HUES48 (cell line): ENCODE data around the gene DOCK9.

Experiments used
- H3K27ac ChIP-seq: one replicate; pipeline ENCODE4 v1.7.0; 2013; ENCODE audit warnings: low read depth, low read length, inconsistent platforms
- H3K27me3 ChIP-seq: 2 replicates; pipeline ENCODE4 v1.6.1; 2013; ENCODE audit warnings: mild to moderate bottlenecking, low read length; ENCODE audit not compliant: control insufficient read depth, insufficient read depth
- H3K36me3 ChIP-seq: 2 replicates; pipeline ENCODE4 v1.6.1; 2013; ENCODE audit warnings: low read length; ENCODE audit not compliant: control insufficient read depth, insufficient read depth
- H3K4me1 ChIP-seq: 2 replicates; pipeline ENCODE4 v1.6.1; 2013; ENCODE audit warnings: mild to moderate bottlenecking, low read length; ENCODE audit not compliant: control insufficient read depth, insufficient read depth
- H3K4me3 ChIP-seq: 2 replicates; pipeline ENCODE4 v1.5.1; 2013; ENCODE audit warnings: mild to moderate bottlenecking, low read depth, low read length
- H3K9ac ChIP-seq: 2 replicates; pipeline ENCODE4 v1.6.1; 2013; ENCODE audit warnings: mild to moderate bottlenecking, low read depth, low read length, moderate library complexity
- H3K9me3 ChIP-seq: 2 replicates; pipeline ENCODE4 v1.6.1; 2013; ENCODE audit warnings: low read length; ENCODE audit not compliant: control insufficient read depth, insufficient read depth

The DOCK9 gene

DNA sequence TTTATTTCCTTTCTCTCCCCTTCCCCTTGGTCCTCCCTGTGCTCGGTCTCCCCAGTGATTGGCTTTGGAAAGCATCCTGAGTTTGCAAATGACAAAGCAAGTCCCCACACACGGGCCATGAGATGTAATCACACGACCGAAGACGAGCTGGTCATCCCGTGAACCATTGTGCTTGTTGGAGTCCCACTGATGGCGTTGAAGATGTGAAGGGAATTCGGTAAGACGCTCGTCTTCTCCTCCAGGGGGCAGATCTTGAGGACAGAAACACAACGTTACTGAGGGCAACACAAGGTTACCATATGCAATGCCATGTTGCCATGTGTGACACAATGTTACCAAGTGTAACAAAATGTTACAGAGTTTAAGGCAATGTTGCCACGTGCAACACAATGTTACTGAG, 183.4 kb downstream of the DOCK9 start:
- H3K27me3 ChIP-seq, result no peaks in the 10 kb centered on the region
- H3K4me1 ChIP-seq, result no peaks in the 10 kb centered on the region
- no peak overlapping the region for H3K4me3 ChIP-seq
- H3K9me3 ChIP-seq, result no peaks in the 10 kb centered on the region
- no peak overlapping the region for H3K27ac ChIP-seq
- no peak overlapping the region for H3K9ac ChIP-seq
- H3K36me3 ChIP-seq, result no peaks in the 10 kb centered on the region

DNA sequence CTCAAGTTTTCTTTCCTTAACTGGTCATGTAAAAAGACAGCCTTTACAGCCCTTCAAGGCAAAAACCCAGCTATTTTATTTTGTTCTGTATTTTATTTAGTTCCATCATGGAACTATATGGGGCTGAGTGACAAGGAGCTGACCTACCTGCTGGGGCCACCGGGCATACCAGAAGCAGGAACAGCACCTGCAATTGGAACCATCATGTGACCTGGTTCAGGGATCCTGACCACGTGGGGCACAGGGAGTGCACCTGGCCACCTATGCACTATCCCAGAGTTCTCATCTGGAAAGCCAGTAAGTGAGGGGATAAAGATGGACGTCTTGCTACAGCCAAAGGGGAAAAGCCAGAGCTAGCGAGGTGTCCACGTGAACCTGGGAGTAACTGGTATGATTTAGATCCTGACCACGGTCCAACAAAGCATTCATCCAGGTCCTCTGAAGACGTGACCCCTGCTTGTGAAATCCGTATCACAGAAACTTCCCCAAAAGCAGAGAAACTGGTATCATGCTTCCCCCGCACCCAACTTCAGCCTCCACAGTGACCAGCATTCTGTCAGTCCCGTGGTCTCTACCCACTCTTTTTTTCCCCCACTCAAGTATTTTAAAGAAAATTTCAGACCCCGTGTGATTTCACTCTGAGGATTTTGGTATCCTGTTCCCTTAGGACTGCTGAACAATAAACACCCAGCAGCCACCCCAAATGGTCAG, 184.9 kb downstream of the DOCK9 start:
- Histone ChIP-seq H3K27ac (no peak overlapping the region), H3K27me3 (no peaks in the 10 kb centered on the region), H3K9me3 (no peaks in the 10 kb centered on the region), H3K36me3 (no peaks in the 10 kb centered on the region), H3K4me1 (no peaks in the 10 kb centered on the region), H3K4me3 (no peak overlapping the region), H3K9ac (no peak overlapping the region)

DNA sequence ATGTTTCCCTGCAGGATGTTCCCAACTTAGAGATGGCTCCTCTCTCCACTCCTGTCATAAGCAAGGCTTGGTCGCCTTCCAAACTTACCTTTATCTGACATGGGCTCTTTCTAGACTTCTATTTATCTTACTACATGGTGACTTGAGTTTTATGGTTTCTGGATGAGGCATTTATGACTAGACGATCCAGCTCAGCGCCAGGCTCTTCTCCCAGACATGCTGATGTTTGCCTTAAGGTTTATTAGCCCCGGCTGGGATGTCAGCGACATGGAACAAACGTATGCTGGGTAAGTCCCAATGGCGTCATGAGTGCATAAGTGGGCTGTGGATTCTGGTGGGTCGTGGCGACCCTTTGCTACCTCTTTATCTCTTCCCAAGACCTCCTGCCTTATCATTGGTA, 185.5 kb downstream of the DOCK9 start:
- Histone ChIP-seq H3K9ac (no peak overlapping the region), H3K27ac (no peak overlapping the region), H3K4me1 (no peaks in the 10 kb centered on the region), H3K9me3 (no peaks in the 10 kb centered on the region), H3K36me3 (no peaks in the 10 kb centered on the region), H3K27me3 (no peaks in the 10 kb centered on the region), H3K4me3 (no peak overlapping the region)

DNA sequence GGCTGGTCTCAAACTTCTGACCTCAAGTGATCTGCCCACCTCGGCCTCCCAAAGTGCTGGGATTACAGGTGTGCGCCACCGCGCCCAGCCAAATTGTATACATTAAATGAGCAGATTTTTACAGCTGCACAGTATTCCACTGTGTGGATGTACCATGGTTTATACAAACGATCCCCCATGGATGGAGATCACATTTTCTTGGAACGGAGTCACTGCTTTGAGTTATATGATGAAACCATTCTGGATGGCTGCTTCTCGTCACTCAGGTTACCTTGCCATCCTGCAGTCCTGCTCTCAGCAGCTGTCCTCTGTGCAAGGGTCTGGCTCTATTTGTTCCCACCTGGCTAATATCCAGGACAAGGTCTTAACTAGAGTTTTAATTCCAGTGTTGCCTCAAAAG, 186.3 kb downstream of the DOCK9 start:
- Histone ChIP-seq H3K36me3 (no peaks in the 10 kb centered on the region), H3K9me3 (no peaks in the 10 kb centered on the region)

DNA sequence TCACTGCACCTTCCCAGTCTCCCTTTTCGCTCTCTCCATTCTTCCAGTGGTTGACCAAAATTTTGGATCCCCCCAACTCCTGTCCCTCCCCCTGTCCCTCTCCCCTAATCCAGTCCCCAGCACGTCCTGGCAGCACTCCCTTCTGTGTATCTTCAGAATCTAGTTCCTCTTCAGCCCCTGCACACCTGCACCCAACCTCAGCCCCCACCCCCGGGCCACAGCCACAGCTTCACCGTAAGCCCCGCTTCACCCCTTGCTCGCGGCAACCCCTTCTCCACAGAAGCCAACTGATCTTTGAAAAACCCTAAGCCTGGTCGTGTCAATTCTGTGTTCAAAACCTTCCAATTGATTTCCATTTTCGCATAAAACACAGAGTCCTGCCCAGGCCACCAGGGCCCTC, 189.9 kb downstream of the DOCK9 start:
- H3K9ac ChIP-seq, result no peak overlapping the region
- no peaks in the 10 kb centered on the region for H3K36me3 ChIP-seq
- no peak overlapping the region for H3K27ac ChIP-seq
- H3K27me3 ChIP-seq, result no peaks in the 10 kb centered on the region
- H3K4me1 ChIP-seq, result no peaks in the 10 kb centered on the region
- no peak overlapping the region for H3K4me3 ChIP-seq
- no peaks in the 10 kb centered on the region for H3K9me3 ChIP-seq

More for the DNA sequence above, 186.3 kb downstream of the DOCK9 start:
- no peaks in the 10 kb centered on the region for H3K27me3 ChIP-seq
- H3K9ac ChIP-seq, result no peak overlapping the region
- no peaks in the 10 kb centered on the region for H3K4me1 ChIP-seq
- no peak overlapping the region for H3K27ac ChIP-seq
- H3K4me3 ChIP-seq, result no peak overlapping the region

DNA sequence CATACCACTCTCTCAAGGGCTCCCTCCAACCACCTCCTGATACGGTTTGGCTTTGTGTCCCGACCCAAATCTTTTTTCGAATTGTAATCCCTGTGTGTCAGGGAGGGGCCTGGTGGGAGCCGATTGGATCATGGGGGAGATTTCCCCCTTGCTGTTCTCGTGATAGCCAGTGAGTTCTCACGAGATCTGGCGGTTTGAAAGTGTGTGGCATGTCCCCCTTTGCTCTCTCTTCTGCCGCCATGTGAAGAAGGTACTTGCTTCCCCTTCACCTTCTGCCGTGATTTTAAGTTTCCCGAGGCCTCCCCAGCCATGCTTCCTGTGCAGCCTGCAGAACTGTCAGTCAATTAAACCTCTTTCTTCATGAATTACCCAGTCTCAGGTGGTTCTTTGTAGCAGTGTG, 190.7 kb downstream of the DOCK9 start:
- no peaks in the 10 kb centered on the region for H3K27me3 ChIP-seq
- H3K36me3 ChIP-seq, result no peaks in the 10 kb centered on the region
- H3K9me3 ChIP-seq, result no peaks in the 10 kb centered on the region
- H3K4me1 ChIP-seq, result no peaks in the 10 kb centered on the region
- no peak overlapping the region for H3K4me3 ChIP-seq
- H3K27ac ChIP-seq, result no peak overlapping the region
- H3K9ac ChIP-seq, result no peak overlapping the region

DNA sequence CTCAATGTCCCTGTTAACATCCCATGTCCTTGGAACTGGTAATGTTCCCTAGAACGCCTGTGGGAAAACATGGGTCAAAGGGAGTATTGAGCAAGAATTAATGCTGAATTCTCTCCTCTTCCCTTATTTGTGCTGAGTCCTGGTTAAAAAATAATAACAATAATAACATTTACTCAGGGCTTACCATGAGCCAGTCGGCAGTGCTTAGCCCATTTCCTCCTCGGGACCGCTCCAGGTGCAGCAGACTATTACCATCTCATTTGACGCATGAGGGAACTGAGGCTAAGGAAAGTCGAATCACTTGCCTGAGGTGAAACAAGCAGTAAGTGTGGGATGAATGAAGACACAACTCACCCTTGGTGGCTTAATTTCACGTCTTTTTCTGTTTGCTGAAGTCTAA, 191.8 kb downstream of the DOCK9 start:
- no peak overlapping the region for H3K4me3 ChIP-seq
- H3K9ac ChIP-seq, result no peak overlapping the region
- no peak overlapping the region for H3K27ac ChIP-seq
- H3K9me3 ChIP-seq, result 0 out of 2 replicates have a peak, but pooled peaks cover 1% of the 10 kb centered on the region
- no peaks in the 10 kb centered on the region for H3K27me3 ChIP-seq
- no peaks in the 10 kb centered on the region for H3K4me1 ChIP-seq
- no peaks in the 10 kb centered on the region for H3K36me3 ChIP-seq

DNA sequence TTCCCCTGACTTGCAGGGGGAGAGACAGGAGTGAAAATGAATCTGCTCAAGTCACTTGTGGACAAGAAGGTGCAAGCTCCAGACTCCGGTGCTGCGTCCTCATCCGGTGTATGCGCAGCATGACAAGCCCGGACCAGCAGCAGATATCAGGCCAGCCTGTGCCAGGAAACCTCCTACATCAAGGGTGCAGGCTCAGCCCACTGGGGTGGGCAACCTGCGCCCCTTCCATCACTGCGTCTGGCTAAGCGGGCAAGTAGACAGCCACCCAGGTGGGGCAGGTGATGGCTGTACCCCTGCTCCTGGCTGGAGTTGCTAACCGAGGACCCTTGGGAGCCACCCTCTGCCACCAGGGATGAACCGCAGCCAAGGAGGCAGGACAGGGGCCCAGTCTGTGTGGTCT, 192.5 kb downstream of the DOCK9 start:
- no peaks in the 10 kb centered on the region for H3K36me3 ChIP-seq

DNA sequence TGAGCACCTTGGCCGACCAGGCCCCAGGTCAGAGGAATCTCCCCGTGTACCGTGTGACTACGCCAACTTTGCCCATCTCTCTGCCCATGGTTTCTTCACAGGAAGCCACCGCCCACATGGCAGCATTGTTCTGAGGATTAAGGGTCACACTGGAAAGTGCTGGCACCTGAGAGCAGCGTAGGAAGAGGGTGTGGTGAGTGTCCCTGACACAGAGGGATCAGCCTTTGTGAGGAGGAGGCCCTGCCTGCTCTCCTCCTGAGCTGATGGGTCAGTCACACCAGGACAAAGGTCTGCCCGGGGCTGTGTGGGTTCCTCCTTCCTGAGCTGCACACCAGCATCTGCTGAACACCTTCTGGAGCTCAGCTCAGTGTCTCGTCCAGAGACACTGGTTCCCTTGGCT, 193.2 kb downstream of the DOCK9 start:
- no peak overlapping the region for H3K9ac ChIP-seq
- no peak overlapping the region for H3K4me3 ChIP-seq
- no peaks in the 10 kb centered on the region for H3K27me3 ChIP-seq
- H3K36me3 ChIP-seq, result no peaks in the 10 kb centered on the region
- H3K27ac ChIP-seq, result no peak overlapping the region
- no peaks in the 10 kb centered on the region for H3K4me1 ChIP-seq
- 0 out of 2 replicates have a peak, but pooled peaks cover 2% of the 10 kb centered on the region for H3K9me3 ChIP-seq

More for the DNA sequence above, 192.5 kb downstream of the DOCK9 start:
- Histone ChIP-seq H3K9ac (no peak overlapping the region), H3K27ac (no peak overlapping the region), H3K9me3 (0 out of 2 replicates have a peak, but pooled peaks cover 2% of the 10 kb centered on the region), H3K27me3 (no peaks in the 10 kb centered on the region), H3K4me1 (no peaks in the 10 kb centered on the region), H3K4me3 (no peak overlapping the region)

DNA sequence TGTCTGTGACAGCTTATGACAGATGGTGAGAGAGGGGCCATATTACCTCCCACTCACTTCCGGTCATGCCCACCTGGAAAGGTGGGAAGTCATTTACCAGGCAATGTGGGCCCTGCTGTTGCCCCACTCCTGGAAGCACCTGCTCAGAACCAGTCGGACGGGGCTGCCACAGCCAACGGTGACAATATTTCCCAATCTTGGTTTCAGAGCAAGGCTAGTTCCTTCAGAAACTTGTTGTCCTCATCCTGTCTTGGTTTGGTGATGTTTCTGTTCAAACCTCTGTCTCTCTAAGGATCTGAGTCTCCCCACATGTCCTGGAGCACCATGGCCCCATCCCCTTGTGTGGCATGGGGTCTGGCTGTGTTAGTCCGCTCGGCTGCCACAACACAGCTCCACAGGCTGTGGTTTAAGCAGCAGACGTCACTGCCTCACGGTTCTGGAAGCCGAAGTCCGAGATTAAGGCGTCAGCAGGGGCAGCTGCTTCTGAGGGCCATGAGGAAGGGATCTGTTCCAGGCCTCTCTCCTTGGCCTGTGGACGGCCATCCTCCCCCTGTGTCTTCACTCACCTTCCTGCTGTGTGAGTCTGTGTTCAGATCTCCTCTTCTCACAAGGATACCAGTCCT, 193.9 kb downstream of the DOCK9 start:
- no peak overlapping the region for H3K4me3 ChIP-seq
- H3K27me3 ChIP-seq, result no peaks in the 10 kb centered on the region
- no peaks in the 10 kb centered on the region for H3K4me1 ChIP-seq
- H3K36me3 ChIP-seq, result no peaks in the 10 kb centered on the region
- H3K27ac ChIP-seq, result no peak overlapping the region
- H3K9ac ChIP-seq, result no peak overlapping the region
- H3K9me3 ChIP-seq, result 0 out of 2 replicates have a peak, but pooled peaks cover 2% of the 10 kb centered on the region

DNA sequence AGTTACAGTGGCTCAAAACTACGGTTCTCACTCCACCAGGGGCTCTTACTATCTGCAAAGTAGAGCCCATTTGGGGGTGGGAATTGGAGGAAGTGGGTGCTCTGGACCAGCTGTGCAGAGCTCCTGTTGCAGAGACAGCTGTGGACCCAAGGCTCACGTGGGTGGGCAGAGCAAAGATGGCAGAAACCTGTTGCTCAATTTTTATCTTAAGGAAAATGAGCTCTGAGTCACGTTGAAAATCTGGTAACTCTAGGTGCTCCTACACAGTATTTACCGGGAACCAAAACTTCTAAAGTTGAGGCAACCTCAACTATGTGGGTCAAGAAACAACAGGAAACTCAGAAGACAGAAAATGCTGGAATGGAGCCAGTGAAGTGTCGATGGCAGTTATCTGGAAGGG, 195.2 kb downstream of the DOCK9 start:
- H3K27ac ChIP-seq, result no peak overlapping the region
- H3K9me3 ChIP-seq, result 0 out of 2 replicates have a peak, but pooled peaks cover 2% of the 10 kb centered on the region
- H3K27me3 ChIP-seq, result no peaks in the 10 kb centered on the region
- H3K36me3 ChIP-seq, result no peaks in the 10 kb centered on the region
- H3K4me3 ChIP-seq, result no peak overlapping the region
- H3K4me1 ChIP-seq, result no peaks in the 10 kb centered on the region
- H3K9ac ChIP-seq, result no peak overlapping the region
